GF-D8 (cell line): ENCODE data around the gene MTCL1.

Experiments used
- DNase-seq: peaks from one replicate; lab custom pipeline; 2025; lab: John Stamatoyannopoulos, UW

Gene MTCL1

DNA sequence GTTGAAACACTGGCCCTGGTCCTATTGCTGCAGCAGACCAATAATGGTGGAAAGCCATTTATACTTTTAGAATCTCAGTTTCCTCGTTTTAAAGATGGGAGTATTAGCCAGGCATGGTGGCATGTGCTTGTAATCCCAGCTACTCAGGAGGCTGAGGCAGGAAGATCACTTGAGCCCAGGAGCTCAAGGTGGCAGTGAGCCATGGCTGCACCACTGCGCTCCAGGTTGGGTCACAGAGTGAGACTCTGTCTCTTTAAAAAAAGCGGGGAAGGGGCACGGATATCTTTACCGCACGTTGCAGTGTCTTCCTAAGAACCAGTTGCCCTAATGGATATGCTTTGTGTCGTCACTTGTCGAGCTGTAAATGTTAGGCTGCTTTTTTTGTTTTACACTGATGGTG lies 8.3 kb downstream of the MTCL1 start:
- DNase-seq = no peak

DNA sequence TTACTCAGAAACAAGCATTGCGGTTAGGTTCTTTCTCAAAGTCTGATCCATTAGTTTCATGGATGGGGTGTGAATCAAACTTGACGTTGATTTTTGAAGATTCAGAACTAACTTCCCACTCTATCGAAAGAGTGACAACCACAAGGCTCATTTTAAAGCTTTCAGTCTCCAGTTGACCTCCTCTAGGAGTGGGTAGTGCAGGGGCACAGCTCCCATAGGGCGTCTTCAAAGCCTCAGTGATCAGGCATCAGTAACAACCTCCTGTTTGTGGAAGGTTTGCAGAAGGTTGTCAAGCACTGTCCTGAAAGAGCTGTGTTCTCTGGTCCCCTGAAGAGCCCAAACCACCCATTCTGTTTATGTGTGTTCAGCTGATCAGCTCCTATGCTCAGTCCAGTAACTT lies 10.2 kb downstream of the MTCL1 start:
- DNase-seq = no peak

DNA sequence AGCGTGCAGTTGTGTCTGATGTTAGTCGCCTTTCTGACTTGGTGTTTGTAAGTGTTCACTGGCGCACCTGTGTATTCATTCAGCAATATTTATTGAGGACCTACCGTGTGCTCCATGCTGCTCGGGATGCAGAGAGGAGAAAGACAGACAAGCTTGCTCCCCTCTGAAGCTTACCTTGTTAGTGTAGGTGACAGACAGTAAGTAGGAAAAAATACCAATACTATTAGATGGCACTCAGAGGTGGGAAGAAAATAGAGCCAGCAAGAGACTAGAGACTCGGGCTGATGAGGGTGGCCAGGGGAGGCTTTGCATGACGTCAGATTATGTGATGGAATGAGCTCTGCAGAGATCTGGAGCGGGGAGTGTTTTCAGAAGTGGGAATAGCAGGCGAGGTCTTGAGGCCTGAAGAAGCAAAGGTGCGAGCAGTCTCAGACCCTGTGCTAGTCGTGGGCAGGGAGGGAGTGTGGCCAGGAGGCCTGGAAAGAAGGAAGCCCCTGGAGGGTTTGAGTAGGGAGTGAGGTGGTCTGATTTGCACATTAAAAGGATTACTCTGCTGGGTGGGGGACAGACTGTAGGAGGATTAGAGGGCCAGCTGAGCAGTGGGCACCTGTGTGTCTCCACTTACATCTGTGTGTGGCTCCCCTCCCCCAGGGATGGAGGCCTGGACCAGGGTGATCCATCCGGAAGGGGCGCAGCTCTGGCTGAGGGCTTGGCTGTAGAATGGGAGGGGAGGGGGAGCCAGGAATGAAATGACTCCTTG lies 11.8 kb downstream of the MTCL1 start:
- no peak for DNase-seq

- DNase-seq = no peak
Measured at GRCh38 chr18:8718401-8718913, 13.1 kb downstream of the MTCL1 start.

DNA sequence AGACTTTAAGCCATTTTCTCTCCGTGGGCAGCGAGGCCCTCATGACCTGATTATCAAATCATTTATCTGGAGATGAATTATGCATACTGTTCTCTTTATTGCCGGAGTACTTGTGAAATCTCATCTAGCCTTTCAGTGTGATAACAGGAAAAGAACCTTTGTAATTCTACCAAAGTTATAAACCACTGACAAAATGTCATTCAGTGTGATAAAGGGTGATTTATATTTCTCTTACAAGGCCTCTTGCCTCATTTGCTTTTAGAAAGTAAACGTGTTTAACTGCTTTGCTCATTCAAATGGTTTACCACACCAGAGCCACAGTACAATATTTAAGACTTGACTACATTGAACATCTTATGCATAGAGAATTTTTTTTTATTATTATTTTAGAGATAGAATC lies 13.8 kb downstream of the MTCL1 start:
- DNase-seq = no peak

GRCh38 chr18:8720141-8720540 lies 14.8 kb downstream of the MTCL1 start:
- DNase-seq = no peak

DNA sequence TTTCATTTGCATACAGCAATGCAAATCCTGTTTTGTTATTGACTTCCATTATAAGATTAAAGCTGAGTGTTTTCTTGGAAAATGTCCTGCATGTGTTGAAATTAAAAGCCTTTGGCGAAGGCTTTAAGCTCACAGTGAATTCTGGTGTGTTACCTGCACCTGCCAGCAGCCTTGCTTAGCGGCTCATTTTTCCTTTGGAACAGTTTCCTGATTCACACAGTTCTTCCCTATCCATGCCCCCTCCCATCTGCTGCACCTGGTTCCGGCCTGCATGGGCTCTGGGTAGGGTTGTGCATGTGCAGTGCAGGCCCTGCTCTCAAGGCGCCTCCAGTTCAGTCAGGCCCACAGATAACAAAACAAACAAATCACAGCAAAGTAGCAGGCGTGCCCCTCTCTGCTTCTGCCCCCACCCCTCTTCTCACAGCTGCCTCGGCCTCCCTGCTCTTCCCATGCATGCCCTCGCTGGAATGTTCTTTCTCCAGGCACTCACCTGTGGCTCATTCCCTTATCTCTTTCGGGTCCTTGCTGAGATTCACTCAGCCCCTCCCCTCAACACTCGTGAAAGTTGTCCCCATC lies 15.8 kb downstream of the MTCL1 start:
- DNase-seq = no peak

DNA sequence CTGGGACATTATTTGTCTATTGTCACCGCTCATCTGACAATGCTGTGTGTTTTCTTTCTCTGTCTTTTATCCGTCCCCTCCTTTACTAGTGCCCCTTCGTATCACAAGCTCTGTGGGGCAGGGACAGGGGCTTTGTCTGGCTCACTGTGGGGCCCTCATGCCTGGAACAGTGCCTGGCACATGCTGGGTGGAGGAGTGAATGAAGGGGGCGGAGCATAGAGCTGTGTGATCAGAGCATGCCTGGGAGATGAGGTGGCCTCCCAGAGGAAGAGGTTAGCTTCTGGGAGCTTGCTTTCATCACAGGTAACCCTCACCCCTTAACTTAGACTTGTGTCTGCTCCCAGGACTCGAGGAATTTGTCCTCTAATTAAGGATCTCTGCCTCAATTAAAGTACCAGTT lies 16.4 kb downstream of the MTCL1 start:
- DNase-seq = no peak

DNA sequence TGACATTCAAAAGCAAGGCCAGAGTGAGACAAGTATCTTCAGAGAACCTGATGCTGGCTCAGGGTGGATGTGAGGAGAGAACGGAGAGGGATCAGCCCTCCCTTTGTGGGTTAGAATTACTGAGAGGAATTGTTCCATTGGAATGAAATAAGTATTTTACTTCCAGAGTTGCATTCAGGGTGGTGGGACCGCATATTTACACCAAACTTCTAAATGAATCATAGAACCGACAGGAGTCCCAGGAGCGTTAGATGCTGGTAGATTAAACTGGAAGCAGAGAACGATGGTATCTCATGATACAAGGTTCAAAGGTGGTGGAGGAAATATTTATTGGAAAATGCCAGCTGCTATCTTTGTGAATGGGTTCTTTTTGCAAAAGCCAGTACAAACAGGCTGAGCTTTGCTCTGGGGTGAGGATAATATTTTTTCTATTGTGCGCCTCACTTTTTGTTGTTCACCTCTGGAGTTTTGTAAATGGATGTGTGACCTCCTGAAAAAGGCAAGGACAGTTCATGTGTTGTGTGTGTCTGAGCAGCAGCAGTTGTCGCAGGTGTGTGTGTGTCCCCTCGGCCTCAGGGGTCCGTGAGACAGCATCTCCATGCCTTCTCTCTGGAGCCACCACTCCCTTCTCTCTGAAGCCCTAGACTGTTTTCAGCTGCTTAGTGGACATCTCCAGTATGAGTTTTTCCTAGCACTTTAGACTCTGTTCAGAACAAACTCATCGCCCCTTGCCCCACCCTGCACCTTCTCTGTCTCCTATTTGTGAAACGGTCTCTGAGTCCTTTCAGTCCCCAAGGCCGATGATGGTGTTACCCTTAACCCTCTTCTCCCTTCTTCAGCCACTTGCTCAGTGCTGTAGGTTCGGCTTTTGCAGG lies 17.8 kb downstream of the MTCL1 start:
- no peak for DNase-seq

DNA sequence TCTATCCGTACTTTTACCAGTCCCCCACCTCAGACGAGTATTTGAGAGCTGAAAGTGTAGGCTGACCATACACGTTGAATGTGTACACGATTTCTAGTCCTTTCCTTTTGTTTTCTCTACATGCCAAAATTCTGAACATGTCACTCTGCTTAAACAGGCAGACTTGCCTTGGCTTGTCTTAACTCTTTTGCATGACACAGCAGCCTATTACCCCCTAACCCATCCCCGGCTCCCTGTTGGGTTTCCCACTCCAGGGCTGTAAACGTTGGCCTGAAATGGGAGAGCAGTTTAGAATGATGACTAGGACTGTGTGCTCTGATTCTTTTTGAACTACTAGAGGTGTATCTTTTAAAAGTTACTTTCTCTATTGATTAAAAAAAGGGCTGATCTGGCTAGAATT lies 19.1 kb downstream of the MTCL1 start:
- no peak for DNase-seq

- no peak for DNase-seq
Measured at GRCh38 chr18:8726281-8726680, 20.9 kb downstream of the MTCL1 start.

DNA sequence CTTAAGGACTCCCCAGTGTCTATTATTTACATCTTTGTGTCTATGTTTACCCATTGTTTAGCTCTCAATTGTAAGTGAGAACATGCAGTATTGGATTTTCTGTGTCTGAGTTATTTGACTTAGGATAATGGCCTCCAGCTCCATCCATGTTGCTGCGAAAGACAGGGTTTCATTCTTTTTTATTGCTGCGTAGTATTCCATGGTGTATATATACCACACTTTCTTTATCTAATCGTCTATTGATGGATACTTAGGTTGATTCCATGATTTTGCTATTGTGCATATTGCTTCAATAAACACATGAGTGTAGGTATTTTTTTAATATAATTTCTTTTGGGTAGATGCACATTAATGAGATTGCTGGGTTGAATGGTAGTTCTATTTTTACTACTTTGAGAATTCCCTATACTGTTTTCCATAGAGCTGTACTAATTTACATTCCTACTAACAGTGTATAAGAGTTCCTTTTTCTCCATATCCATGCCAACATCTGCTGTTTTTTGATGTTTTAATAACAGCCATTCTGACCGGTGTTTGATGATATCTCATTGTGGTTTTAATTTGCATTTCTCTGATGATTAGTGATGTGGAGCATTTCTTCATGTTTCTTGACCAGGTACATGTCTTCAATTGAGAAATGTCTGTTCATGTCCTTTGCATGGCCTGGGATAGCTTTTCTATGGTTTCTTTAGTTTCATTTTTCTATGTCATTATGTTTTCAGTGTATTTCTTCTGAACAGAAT lies 21.8 kb downstream of the MTCL1 start:
- no peak for DNase-seq

DNA sequence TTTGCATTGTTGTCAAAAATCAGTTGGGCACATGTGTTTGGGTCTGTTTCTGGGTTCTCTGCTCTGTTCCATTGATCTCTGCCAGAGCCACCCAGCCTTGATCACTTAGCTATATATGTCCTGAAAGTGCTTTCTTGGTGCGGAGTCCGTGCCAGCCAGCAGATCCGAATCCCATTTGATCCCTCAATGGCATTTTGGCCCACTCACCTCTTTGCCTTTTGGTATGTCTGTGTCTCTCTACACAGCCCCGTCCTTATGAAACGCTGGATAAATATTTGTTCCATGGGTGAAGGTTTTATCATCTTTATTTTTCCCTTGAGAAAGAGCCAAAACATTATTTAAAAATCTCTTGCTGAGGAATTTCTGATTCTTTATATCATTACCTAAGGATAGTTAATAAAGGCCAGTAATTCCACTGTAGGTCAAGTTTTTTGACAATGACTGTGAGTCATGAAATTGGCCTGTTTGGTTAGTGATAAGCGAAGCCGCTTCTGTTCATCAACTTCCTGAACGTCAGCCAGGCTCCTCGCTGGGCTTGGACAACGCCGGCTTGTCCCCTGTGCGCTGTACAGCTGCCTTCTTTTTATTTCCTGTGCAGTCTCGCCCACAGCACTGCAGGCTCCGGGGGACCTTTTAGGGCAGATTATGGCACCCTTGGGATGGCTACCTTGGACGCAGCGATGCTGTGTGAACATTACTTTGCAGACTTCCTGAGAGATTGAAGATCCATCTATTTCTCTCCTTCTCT lies 24.9 kb downstream of the MTCL1 start:
- DNase-seq = no peak

GRCh38 chr18:8732442-8733360 lies 27.3 kb downstream of the MTCL1 start:
- no peak for DNase-seq

GRCh38 chr18:8734496-8734895 lies 29.1 kb downstream of the MTCL1 start:
- DNase-seq = no peak

DNA sequence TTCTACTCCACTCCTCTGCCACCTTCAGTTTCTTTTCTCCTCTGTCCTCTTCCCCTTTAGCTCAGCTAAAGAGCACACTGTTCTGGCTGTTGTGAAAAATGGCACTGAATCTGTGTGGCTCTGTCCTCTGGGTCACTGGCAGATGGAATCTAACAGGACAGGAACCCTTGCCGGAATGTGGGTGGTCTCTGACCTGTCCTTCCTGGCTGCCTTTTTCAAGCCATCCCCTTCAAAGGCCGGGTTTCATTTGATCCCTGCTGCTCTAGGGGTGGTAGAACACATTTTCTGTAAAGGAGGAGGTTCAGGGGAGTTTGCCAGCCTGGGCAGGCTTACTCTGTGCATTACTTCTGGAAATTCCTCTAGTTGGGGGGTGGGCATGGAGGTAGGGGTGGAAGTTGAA lies 29.9 kb downstream of the MTCL1 start:
- DNase-seq = no peak

DNA sequence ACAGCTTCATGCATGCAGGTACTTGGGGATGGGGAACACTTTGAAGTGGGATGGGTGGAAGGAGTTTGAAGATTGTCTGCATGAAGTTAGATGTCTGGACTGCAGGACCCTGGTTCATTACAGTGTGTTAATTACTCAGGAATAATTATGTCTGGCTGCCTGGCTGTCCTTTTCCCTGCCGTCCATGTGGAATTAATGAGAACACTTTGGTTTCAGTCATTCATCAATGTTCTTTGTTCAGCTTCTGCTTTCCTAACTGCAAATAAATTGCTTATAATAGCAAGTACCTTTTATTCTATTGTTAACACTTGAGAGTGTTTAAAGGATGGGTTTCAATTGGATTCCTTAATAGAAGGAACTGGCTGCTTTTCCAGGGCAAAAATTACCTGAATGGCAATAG lies 35.8 kb downstream of the MTCL1 start:
- no peak for DNase-seq

- DNase-seq = no peak
Measured at GRCh38 chr18:8741532-8741931, 36.2 kb downstream of the MTCL1 start.

- DNase-seq = no peak
Measured at GRCh38 chr18:8742387-8743361, 37.3 kb downstream of the MTCL1 start.
